GM10248 (cell line): ENCODE data around the gene POLR2H.

Source experiments
- CTCF ChIA-PET: fragments of 300-600 bp; sonication (Branson Sonifier 250); formaldehyde crosslinking; extraction: SDS; loops from one replicate; lab custom pipeline; 2021; ENCODE audit warnings: antibody characterized with exemption; lab: Yijun Ruan, JAX
- POLR2A ChIA-PET: fragments of 350-650 bp; sonication (Branson Sonifier 250); formaldehyde crosslinking; extraction: SDS; loops from one replicate; lab custom pipeline; 2020; ENCODE audit warnings: antibody characterized with exemption; lab: Yijun Ruan, JAX
- DNase-seq: peaks from one replicate; pipeline ENCODE4 v3.0.0; 2012; ENCODE audit errors: extremely low spot score
- CTCF ChIP-seq: IDR thresholded peaks from 2 replicates; pipeline ENCODE4 v1.5.1; 2012; ENCODE audit warnings: mild to moderate bottlenecking, low read depth; ENCODE audit errors: extremely low read depth, missing control alignments, control extremely low read depth

POLR2H gene

GRCh38 chr3:184361932-184362667, 590 bp downstream of the POLR2H start:
- no peak for TF ChIP-seq CTCF
- ChIA-PET CTCF (interaction anchor here (0.9 to 2.3 kb wide), 8 partner anchors 8 to 467 kb away, joined by 3 to 10 read pairs (median 4); partner anchors contain the start of gene FAM131A), POLR2A (interaction anchor here (0.5 kb wide), 1 partner anchor 483 kb away, joined by 3 read pairs; no protein-coding TSS in a partner anchor)
- peak; percentile 50 for DNase-seq

- ChIA-PET CTCF (interaction anchor here (0.6 to 2.3 kb wide), 13 partner anchors 8 to 467 kb away, joined by 3 to 10 read pairs (median 3); partner anchors contain the start of genes EEF1AKMT4 and FAM131A), POLR2A (interaction anchor here (0.5 kb wide), 1 partner anchor 483 kb away, joined by 3 read pairs; no protein-coding TSS in a partner anchor)
- DNase-seq, result peak; percentile 98
- TF ChIP-seq CTCF, result peak; percentile 76
Observed at GRCh38 chr3:184362668-184363546, 1.4 kb downstream of the POLR2H start.

- ChIA-PET POLR2A (no interaction called here), CTCF (interaction anchor here (0.8 to 3.9 kb wide), 4 partner anchors 11 to 194 kb away, joined by 3 to 17 read pairs (median 4); no protein-coding TSS in a partner anchor)
- DNase-seq, result no peak
- no peak for TF ChIP-seq CTCF
Observed at GRCh38 chr3:184366619-184367289, 5.2 kb downstream of the POLR2H start.

GRCh38 chr3:184368116-184368515, 6.6 kb downstream of the POLR2H start:
- no peak for DNase-seq
- POLR2A ChIA-PET, result no interaction called here
- no peak for TF ChIP-seq CTCF
- CTCF ChIA-PET, result interaction anchor here (1.1 to 3.9 kb wide), 3 partner anchors 13 to 146 kb away, joined by 4 to 17 read pairs (median 5); no protein-coding TSS in a partner anchor

GRCh38 chr3:184368586-184369183, 7.2 kb downstream of the POLR2H start:
- POLR2A ChIA-PET, result no interaction called here
- no peak for DNase-seq
- no peak for TF ChIP-seq CTCF
- CTCF ChIA-PET, result interaction anchor here (1.1 to 3.9 kb wide), 3 partner anchors 13 to 146 kb away, joined by 4 to 17 read pairs (median 5); no protein-coding TSS in a partner anchor
